Measurements from ENCODE around the gene ANKRD23. TPM values are rescaled to one million over a fixed set of nuclear protein-coding genes. Genes with fewer than 3 reads are reported as not detected.

ANKRD23 gene
- 10.6 TPM for total RNA-seq

GRCh38 chr2:96843538-96844268 lies at the start of gene ANKRD23:
Gene ANKRD23, minus strand, starts transcription at chr2:96844021. Its CDS starts 29 bp downstream, at chr2:96843992.

GRCh38 chr2:96869822-96870625 lies 26.2 kb upstream of the ANKRD23 start, which contains the start of gene SEMA4C:
Gene SEMA4C, minus strand, starts transcription at chr2:96870080. Its CDS starts 2,194 bp downstream, at chr2:96867886.

GRCh38 chr2:96857667-96858372 lies 14.0 kb upstream of the ANKRD23 start, which contains the start of gene ANKRD39:
Gene ANKRD39, minus strand, starts transcription at chr2:96858016. Its CDS starts 29 bp downstream, at chr2:96857987.

DNA sequence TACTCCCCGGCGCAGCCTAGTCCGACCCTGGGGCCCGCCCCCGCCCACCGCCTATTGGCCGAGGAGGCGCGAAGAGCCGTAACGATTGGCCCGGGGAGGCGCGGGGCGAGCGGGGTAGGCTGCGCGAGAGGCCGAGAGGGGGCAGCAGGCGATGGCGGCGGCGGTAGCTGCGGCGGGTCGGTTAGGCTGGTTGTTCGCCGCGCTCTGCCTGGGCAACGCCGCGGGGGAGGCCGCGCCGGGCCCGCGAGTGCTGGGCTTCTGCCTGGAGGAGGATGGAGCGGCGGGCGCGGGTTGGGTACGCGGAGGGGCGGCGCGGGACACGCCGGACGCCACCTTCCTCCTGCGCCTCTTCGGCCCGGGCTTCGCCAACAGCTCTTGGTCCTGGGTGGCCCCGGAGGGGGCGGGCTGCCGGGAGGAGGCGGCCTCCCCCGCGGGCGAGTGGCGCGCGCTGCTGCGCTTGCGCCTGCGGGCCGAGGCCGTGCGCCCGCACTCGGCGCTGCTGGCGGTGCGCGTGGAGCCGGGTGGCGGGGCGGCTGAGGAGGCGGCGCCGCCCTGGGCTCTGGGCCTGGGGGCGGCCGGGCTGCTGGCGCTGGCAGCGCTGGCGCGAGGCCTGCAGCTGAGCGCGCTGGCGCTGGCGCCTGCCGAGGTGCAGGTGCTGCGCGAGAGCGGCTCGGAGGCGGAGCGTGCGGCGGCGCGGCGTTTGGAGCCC lies 27.5 kb downstream of the ANKRD23 start, which contains the start of gene CNNM3:
Gene CNNM3 (plus strand): TSS at position 142 of the 709 bp plus-strand sequence. CDS start 10 bp downstream, at position 152.

Small RNA genes lying within 50 kb of the gene (small RNA-seq; reads per million reads assigned to genes)
- gene MIR3127 (ENCODE audit: low replicate concordance) = 0.09 reads per million

Other genes starting within 250 kb of the ANKRD23 start
- gene KANSL3, start 205.7 kb downstream of the ANKRD23 start, total RNA-seq = 66.0 TPM
- gene FER1L5, start 201.3 kb downstream of the ANKRD23 start, total RNA-seq = 1.6 TPM
- gene LMAN2L, start 104.0 kb downstream of the ANKRD23 start, total RNA-seq = 24.4 TPM
- 10.6 TPM for gene CNNM4, start 83.1 kb downstream of the ANKRD23 start, total RNA-seq
- 25.7 TPM for gene CNNM3, start 27.8 kb downstream of the ANKRD23 start, total RNA-seq
- 16.3 TPM for gene ANKRD39, start 14.0 kb upstream of the ANKRD23 start, total RNA-seq
- gene SEMA4C, start 26.1 kb upstream of the ANKRD23 start, total RNA-seq = 56.3 TPM
- gene FAM178B, start 142.6 kb upstream of the ANKRD23 start, total RNA-seq = not detected

Data from parietal lobe (tissue), 2 donors.